Measurements from ENCODE around the gene CALR.
"Not testable (repeated sequence)": the region's sequence is repeated elsewhere in the genome, so short reads cannot be mapped to it uniquely, and the experiment has no call there.

Gene CALR

GRCh38 chr19:12935071-12935470, 3.3 kb upstream of the CALR start:
- no peak for DNase-seq

- DNase-seq = no peak
These were observed 1.8 kb upstream of the CALR start for GRCh38 chr19:12936582-12936981.

- DNase-seq = no peak
These were observed 1.1 kb upstream of the CALR start for GRCh38 chr19:12937093-12937926.

GRCh38 chr19:12938779-12939601, 581 bp downstream of the CALR start:
- peak; percentile 46 for DNase-seq

GRCh38 chr19:12939975-12940423, 1.6 kb downstream of the CALR start:
- DNase-seq = no peak

- no peak for DNase-seq
These were observed 2.5 kb downstream of the CALR start for GRCh38 chr19:12940897-12941296.

- DNase-seq = no peak
These were observed 5.1 kb downstream of the CALR start for GRCh38 chr19:12943437-12944044.

GRCh38 chr19:12944104-12944674, 5.8 kb downstream of the CALR start:
- DNase-seq = no peak

- peak; percentile 98 for DNase-seq
These were observed 7.2 kb downstream of the CALR start, which contains the start of gene RAD23A for GRCh38 chr19:12945479-12946091. RAD23A (plus strand) TSS chr19:12945862; CDS start chr19:12945949, 87 bp downstream.

GRCh38 chr19:12946092-12946721, 7.8 kb downstream of the CALR start:
- peak; percentile 54 for DNase-seq

- no peak for DNase-seq
These were observed 8.5 kb downstream of the CALR start for GRCh38 chr19:12946731-12947496.

GRCh38 chr19:12947702-12948611, 9.5 kb downstream of the CALR start:
- DNase-seq = no peak

GRCh38 chr19:12948612-12949362, 10.4 kb downstream of the CALR start:
- DNase-seq = no peak

GRCh38 chr19:12949363-12950283, 11.2 kb downstream of the CALR start:
- DNase-seq = no peak

GRCh38 chr19:12952050-12952449, 13.6 kb downstream of the CALR start:
- DNase-seq = not testable (repeated sequence)

GRCh38 chr19:12952488-12953137, 14.2 kb downstream of the CALR start:
- DNase-seq = no peak

- DNase-seq = no peak
These were observed 14.9 kb downstream of the CALR start for GRCh38 chr19:12953138-12953798.
